DND-41 (cell line): Measurements from ENCODE around the gene ZMYM3.

Experiments used
- ATAC-seq: fragments of 200-7000 bp; cut with Tn5 transposase; 3 replicates; pipeline ENCODE4 v1.9.1; 2021; ENCODE audit warnings: low read depth; ENCODE audit not compliant: insufficient read depth
- DNase-seq: peaks from one replicate; pipeline ENCODE4 v3.0.0-alpha.2; 2020
- H2AFZ ChIP-seq: 2 replicates; pipeline ENCODE4 v1.6.0; 2012; ENCODE audit warnings: low read depth, low read length
- H3K27ac ChIP-seq: 2 replicates; pipeline ENCODE4 v1.5.1; 2012; ENCODE audit warnings: low read length, inconsistent platforms
- H3K27me3 ChIP-seq: fragments of 200-600 bp; sonication (generic); 2 replicates; pipeline ENCODE4 v1.6.0; 2012; ENCODE audit warnings: low read length, mild to moderate bottlenecking, inconsistent platforms; ENCODE audit not compliant: insufficient read depth, poor library complexity
- H3K36me3 ChIP-seq: 2 replicates; pipeline ENCODE4 v1.5.1; 2012; ENCODE audit warnings: low read length, inconsistent platforms; ENCODE audit not compliant: insufficient read depth
- H3K4me1 ChIP-seq: 2 replicates; pipeline ENCODE4 v1.5.1; 2012; ENCODE audit warnings: mild to moderate bottlenecking, low read length; ENCODE audit not compliant: insufficient read depth
- H3K4me2 ChIP-seq: 2 replicates; pipeline ENCODE4 v1.6.0; 2012; ENCODE audit warnings: mild to moderate bottlenecking, moderate library complexity, low read length, inconsistent platforms; ENCODE audit not compliant: insufficient read depth
- H3K4me3 ChIP-seq, 2 experiments: fragments of 200-600 bp in 1 of 2; shearing (Covaris generic) in 1 of 2; 2 replicates each; pipeline ENCODE4 v1.5.1; 2012 to 2016; ENCODE audit warnings: inconsistent platforms in 2 of 2, low read length in 2 of 2, mild to moderate bottlenecking in 2 of 2, low read depth in 1 of 2, moderate library complexity in 1 of 2
- H3K79me2 ChIP-seq: 2 replicates; pipeline ENCODE4 v1.6.0; 2012; ENCODE audit warnings: low read length, inconsistent platforms; ENCODE audit not compliant: insufficient read depth
- H3K9ac ChIP-seq: 2 replicates; pipeline ENCODE4 v1.6.0; 2012; ENCODE audit warnings: low read depth, mild to moderate bottlenecking, inconsistent platforms, low read length, moderate library complexity
- H3K9me3 ChIP-seq: 2 replicates; pipeline ENCODE4 v1.5.1; 2012; ENCODE audit warnings: low read length, moderate library complexity, mild to moderate bottlenecking, inconsistent platforms; ENCODE audit not compliant: insufficient read depth, severe bottlenecking
- H4K20me1 ChIP-seq: 2 replicates; pipeline ENCODE4 v1.6.0; 2012; ENCODE audit warnings: low read length; ENCODE audit not compliant: insufficient read depth
- EZH2 ChIP-seq: IDR thresholded peaks from 3 replicates; pipeline ENCODE4 v1.6.1; 2012; ENCODE audit warnings: borderline replicate concordance, low read depth, mild to moderate bottlenecking, moderate library complexity, low read length, inconsistent platforms; ENCODE audit not compliant: severe bottlenecking
- TF ChIP-seq, protein P1 (sequence below): IDR thresholded peaks from 2 replicates; pipeline ENCODE4 v1.5.1; 2012; ENCODE audit warnings: borderline replicate concordance, low read length, moderate library complexity, mild to moderate bottlenecking; ENCODE audit not compliant: poor library complexity, severe bottlenecking; ENCODE audit errors: extremely low read depth

Gene ZMYM3

GRCh38 chrX:71298119-71298518 is 44.2 kb upstream of the ZMYM3 start:
- Histone ChIP-seq H3K4me1 (no peaks in the 10 kb centered on the region), H3K27ac (no peak overlapping the region), H3K79me2 (peaks cover 10% of the 10 kb centered on the region), H4K20me1 (peaks cover 19% of the 10 kb centered on the region), H3K36me3 (peaks cover 74% of the 10 kb centered on the region), H3K4me3 (no peak overlapping the region), H2AFZ (no peak overlapping the region), H3K9me3 (no peaks in the 10 kb centered on the region), H3K4me2 (no peak overlapping the region), H3K27me3 (no peaks in the 10 kb centered on the region), H3K9ac (no peak overlapping the region)
- TF ChIP-seq, protein P1, sequence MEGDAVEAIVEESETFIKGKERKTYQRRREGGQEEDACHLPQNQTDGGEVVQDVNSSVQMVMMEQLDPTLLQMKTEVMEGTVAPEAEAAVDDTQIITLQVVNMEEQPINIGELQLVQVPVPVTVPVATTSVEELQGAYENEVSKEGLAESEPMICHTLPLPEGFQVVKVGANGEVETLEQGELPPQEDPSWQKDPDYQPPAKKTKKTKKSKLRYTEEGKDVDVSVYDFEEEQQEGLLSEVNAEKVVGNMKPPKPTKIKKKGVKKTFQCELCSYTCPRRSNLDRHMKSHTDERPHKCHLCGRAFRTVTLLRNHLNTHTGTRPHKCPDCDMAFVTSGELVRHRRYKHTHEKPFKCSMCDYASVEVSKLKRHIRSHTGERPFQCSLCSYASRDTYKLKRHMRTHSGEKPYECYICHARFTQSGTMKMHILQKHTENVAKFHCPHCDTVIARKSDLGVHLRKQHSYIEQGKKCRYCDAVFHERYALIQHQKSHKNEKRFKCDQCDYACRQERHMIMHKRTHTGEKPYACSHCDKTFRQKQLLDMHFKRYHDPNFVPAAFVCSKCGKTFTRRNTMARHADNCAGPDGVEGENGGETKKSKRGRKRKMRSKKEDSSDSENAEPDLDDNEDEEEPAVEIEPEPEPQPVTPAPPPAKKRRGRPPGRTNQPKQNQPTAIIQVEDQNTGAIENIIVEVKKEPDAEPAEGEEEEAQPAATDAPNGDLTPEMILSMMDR, result no peak
- TF ChIP-seq EZH2, result no peak
- DNase-seq (no peak), ATAC-seq (no peak)

DNA sequence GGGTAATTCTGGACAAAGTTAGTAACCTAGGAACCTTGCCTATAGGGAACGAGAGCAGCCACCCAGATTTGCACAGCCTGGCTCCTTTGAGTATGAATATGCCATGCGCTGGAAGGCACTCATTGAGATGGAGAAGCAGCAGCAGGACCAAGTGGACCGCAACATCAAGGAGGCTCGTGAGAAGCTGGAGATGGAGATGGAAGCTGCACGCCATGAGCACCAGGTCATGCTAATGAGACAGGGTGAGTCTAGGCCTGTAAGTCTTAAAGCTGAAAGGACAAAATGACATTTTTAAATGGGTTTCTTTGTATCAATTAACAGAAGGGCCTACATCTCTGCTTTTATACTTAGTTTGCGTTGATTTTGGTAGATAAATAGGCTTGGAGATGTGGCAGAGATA is 42.9 kb upstream of the ZMYM3 start:
- ATAC-seq, result no peak
- Histone ChIP-seq H2AFZ (no peak overlapping the region), H3K4me3 (no peak overlapping the region), H3K4me2 (no peak overlapping the region), H3K4me1 (no peaks in the 10 kb centered on the region), H3K79me2 (peaks cover 23% of the 10 kb centered on the region), H3K9me3 (no peaks in the 10 kb centered on the region), H3K27me3 (no peaks in the 10 kb centered on the region), H3K27ac (no peak overlapping the region), H3K36me3 (peaks cover 84% of the 10 kb centered on the region), H4K20me1 (peaks cover 30% of the 10 kb centered on the region), H3K9ac (no peak overlapping the region)
- DNase-seq, result no peak
- no peak for TF ChIP-seq EZH2
- TF ChIP-seq, protein P1, result no peak

- Histone ChIP-seq H3K4me2 (no peak overlapping the region), H3K4me3 (no peak overlapping the region), H3K4me1 (peaks cover 11% of the 10 kb centered on the region; the same call in 1 of the 2 replicates), H4K20me1 (peaks cover 47% of the 10 kb centered on the region), H3K36me3 (peaks cover 91% of the 10 kb centered on the region), H3K27ac (no peak overlapping the region), H3K79me2 (peaks cover 63% of the 10 kb centered on the region), H3K9ac (no peak overlapping the region), H2AFZ (no peak overlapping the region), H3K9me3 (no peaks in the 10 kb centered on the region), H3K27me3 (no peaks in the 10 kb centered on the region)
- TF ChIP-seq, protein P1, result no peak
- DNase-seq (no peak), ATAC-seq (no peak)
Observed at GRCh38 chrX:71292669-71293365, 38.9 kb upstream of the ZMYM3 start.
